ENCODE results near the gene RPS21.

The RPS21 gene

DNA sequence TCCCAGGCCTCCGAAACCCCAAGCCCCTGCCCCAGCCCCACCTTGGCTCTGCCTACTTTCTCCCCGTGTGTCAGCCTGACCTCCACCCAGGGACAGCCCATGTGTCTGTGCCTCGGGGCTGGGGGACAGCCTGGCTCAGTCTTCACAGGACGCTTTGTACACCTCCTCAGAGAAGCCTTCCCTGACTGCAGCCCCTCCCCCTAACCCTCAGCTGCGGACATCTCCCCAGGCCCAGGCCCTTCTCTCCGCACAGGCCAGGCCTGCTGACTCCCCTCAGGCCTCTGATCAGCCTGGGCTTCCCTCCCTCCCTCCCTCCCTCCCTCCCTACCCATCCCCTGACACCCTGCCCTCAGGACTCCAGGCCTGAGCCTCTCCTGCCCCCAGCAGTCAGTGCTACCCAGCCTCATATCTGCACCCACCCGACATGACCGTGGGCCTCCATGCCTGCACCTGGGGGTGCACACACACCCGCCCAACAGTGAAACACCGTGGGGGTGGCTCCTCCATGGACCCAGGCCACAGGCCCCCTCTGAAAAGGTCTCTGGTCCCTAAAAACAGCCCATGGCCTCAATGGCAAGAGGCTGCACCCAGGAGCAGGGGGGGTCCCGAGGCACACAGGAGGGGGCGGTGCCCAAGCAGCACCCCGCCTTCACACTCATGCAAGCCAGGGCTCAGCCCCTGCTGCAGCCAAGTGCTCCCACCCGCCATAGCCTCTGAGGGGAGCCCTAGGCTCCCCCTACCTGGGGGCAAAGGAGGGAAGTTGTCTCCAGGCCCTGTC, 32.7 kb upstream of the RPS21 start:
- no peak for DNase-seq

DNA sequence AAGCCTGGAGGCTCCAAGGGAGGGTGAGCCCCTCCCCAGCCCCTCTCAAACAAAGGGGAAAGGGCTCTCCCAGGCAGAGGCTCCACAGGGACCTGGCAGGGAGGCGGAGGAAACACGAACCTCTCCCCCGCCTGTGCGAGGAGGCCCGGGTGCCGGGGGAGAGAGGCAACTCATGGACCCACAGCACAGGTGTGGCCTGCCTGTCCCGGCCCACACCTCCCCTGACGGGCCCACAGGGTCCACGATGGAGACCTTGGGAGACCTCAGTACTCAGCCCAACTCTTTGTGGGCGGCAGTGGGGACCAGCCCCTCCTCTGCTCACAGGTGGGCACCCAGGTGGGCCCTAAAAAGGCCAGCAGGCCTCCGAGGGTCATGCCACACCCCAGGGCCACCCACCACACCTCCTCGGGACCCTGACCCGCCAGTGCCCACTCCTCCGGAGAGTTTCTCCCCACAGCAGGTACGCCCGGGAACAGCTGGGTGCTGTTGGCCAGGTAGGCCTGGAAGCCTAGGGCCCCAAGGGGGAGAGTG, 32.0 kb upstream of the RPS21 start:
- DNase-seq, result no peak

DNA sequence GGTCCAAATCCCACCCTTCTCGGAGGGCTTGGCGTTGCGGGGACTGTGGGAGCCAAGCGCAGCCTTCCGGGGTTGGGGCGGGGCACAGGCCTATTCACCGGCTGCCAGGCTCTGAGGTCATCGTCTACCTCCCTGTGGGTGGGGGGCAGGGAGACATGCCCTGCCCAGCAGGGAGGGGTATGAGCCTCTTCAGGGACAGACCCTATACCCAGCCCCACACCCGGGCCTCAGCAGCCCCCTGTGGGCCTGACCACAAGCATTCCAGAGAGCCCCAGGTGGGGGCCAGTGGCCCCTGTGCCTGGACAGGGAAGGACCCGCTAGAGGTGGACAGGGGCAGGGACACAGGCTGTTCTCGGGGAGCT, 31.4 kb upstream of the RPS21 start:
- DNase-seq, result no peak

DNA sequence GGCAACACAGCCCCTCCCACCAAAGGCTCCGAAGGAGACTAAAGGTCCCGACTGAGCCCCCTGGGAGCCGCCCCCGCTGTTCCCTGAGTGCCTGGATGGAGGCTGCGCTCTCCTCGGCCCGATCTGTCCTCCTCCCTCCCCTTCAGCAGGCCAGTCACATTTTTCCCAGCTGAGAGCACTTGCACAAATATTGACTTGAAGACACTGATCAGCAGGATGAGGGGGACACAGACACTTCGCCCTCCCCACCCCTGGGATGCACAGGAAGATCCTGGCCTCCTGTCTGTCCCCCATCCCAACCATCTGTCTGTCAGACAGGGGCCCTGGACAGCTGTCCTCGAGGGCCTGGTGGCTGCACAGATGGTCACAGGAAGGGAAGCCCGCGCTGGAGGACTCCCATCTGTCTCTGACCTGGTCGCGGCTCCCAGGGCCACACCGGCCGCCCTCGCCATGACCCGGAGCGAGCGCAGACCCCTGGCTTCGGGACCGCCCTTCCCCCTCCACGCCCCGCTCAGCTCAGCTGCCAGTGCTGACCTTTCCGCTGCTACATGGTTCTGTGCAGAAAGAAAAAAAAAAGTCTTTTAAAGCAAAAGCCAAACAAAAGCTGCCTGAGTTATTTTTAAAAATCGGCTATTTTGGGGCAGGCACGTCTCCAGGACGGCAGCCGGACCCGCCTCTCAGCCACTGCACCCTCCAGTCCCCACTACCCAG, 30.9 kb upstream of the RPS21 start:
- no peak for DNase-seq

DNA sequence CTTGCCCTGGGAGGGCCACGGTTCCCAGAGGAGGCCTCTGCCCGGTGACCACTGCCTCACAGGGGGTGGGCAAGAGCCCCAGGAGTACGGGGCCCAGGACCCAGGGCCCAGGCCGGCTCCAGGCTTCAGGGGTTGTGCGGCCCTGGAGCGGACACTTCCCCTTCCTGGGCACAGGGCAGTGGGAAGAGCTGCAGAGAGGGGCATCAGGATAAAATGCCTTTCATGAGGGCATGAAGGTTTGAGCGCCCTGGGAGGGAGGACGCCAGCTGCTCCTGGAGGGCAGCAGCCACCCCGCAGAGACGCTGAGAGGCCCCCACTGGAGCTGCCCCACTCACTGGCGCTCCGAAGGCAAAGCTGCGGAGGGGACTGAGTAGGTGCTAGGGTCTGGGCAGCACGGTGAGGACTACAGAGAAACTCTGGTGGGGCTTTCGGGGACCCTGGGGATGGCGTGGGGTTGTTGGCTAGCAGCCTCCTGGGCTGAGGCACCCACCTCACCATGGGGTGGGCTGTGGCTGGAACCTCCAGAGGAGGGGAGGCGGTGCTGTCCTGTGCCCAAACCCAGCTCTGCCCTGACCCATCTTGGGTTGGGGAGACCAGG, 30.2 kb upstream of the RPS21 start:
- DNase-seq, result no peak

DNA sequence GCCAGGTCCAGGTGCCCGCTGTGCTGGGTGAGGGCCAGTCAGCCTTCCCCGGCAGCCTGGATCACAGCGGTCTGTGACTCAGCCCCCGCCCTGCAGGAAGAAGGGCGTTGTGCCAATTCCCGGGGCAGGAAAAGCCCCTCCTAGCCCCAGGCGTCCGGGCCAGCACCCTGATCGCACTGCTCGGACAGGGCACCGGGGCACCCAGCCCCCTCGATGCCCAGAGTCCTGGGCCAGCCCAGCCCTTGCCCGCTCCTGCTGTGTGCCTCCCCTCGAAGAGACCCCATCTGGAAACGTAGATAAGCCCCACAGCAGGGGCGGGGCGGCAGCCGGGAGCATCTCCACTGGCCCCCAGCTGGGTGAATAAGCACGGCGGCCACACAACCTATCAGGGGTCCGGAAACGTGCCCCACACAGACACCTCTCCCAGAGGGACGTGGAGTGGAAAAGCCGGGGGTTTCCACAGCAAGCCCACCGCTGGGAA, 29.7 kb upstream of the RPS21 start:
- no peak for DNase-seq

DNA sequence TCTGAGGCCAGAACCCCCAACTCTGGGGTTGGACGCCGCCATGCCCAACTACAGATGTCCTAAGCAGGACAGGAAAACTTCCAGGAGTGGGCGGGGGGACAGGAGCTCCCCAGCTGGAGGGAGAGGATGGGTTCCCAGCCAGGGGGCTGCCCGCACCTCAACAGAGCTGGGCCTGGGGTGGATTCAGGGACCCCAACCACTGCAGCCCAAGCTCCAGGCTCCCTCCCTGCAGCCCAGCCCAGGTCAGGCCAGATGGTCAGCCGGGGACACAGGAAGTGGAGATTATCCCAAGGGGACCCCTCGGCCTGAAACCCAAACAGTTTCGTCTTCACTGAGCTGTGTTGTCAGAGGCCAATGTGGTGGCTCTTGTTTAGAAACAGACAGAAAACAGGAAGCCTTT, 29.2 kb upstream of the RPS21 start:
- no peak for DNase-seq

DNA sequence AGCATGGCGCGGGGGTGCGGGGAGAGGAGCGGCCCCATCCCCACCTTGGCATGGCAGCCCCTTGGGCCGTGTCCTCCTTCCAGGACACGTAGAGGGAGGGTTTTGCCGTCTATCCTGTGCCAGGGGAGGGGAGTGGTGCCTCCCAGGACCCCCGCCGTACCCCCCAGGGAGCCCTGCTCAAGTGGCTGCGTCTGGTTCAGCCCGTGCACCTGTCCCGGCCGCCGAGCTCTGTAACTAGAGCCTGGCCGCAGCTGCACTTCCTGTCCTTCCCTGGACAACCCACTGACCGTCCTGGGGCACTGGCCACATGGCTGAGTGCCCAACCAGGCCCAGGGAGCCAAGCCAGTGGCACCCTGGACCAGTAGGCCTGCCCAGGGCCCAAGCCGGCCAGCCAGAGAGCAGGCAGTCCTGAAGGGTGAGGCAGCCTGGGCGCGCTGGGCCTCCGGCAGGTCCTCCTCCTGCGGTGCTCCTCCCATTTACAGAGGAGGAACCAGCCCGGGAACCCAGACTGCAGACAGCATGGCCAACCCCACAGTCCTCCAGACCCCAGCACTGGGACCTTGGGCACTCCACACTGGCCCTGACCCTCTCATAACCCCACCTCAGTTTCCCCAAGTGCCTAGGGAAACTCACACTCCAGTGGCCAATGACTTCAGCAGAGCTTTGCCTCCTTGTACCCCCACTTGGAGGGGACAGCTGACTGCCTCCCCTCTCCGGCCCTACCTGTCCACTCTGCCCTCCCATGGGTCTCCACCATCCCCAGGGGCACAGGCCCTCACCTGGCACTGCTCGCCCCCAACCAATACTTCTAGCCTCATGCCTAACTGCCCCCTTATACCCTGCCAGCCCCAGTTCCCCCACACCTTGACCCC, 28.5 kb upstream of the RPS21 start:
- no peak for DNase-seq

DNA sequence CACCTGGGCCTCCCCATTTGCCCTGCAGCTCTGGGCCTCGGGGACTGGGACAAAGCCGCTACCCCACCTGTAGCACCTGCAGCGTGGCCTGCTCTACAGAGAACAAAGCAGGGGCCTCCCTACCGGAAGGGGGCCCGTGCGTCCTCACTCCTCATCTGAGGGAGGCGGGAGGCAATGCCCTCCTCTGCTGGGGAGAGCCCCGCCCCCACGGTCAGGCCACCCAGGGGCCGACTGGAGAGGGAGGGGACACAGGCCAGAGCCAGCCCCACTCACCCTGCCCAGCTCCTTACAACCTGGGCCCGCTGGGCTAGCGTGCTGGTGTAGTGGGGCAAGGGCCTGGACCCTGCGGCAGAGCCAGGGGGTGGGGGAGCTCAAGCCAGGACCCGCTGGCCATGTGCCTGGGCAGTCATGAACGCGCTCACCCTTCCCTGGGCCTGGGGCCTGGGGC, 27.8 kb upstream of the RPS21 start:
- DNase-seq, result no peak

DNA sequence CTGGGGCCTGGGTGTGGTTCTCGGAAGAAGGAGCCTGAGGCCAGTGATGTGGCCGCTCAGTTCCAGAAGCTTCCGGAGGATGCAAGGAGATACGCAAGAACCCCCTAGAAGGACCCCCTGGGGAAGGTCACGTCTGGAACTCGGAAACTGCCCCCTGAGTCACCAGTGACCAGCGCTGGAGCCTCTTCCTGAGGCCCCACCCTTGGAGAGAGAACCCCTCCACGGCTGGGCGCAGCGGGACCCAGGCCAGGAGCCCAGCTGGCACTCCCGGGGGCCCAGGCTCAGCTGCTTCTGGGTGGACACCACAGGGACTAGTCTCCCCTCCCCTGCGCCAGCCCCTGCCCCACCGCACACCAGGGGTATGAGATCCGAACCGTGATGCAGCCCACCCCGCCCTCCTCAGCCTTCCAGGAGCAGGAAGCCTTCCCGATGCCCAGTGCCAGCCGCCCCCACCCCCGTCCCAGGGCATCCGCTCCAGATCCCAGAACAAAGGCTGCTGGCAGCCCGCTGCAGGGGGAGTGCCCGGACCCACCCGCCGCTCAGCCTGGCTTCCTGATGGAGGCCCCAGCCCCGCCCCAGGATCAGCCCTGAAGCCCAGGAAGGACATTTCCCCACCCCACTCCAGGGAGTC, 27.3 kb upstream of the RPS21 start:
- no peak for DNase-seq

DNA sequence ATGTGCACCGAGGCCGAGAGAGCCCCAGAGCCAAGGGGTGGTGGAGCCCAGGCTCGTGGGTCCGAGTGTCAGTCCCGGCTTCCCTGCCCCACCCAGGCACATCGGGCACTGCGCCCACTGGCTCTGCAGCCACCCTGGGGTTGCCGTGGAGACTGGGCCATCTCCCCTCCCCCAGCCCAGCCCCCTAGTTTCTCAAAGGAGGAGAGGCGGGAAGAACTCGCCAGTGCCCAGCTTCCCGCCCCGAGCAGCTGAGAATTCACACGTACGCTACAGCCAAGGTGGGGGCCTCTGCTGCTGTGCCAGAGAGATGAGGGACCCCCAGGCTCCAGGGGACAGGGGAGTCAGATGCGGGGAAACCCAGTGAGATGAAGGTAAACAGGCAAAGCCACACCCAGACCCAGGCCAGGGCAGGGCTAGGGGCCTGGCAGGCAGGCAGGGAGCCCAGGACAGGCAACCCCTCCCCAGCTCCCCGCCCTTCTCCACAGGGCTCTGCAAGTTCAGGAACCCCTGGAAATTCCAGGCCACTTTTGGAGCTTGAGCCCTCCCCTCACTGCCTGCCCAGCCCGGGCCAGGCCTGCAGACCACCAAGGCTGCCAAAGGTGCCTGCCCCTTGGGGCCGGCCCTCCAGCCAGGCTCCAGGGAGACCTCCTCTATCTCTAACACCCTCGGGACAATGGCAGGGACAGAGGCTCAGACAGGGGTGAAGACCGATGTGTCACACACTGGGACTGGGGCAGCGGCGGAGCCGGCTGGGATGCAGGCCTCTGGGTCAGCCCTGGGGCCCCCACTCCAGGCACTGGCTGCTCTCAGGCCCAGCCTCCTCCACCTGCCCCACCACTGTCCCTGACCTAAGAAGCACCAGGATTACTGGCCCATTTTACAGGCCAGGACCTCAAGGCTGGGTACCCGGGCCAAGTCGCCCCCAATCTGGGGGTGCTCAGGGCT, 25.8 kb upstream of the RPS21 start:
- DNase-seq, result no peak

DNA sequence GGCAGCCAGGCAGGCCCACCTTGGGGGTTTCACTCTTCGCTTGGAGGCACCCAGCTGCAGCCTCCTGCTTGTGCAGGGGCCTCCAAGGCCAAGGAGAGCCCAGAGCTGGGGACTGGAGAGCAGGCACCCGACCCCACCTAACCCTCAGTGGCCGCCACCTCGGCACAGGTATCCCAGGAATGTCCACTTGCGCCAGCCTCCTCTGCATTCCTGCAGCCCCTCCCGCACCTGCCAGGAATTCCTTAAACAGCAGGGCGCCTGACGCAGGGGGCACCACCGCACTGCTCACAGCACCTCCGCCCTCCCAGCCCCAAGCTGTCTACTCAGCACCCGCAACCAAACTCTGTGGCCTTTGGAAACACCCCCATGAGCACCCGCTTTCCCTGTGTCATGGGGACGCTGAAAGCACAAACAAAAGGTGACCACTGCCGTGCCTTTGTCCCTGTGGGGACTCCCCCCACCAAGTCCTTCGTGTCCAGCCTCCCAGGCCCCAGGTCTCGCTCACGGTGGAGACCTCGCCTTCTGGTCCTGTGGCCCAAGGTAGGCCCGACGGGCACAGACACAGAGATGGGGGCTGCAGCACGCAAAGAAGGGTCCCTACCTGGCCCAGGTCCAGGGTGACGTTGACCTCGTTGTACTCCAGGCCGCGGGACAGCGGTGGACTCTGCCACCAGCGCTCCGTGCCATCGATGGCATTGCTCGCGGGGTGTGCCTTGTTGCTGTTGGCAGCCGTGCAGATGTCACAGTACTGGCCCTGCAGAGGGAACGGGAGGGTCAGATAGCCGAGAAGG, 24.9 kb upstream of the RPS21 start:
- DNase-seq, result no peak

DNA sequence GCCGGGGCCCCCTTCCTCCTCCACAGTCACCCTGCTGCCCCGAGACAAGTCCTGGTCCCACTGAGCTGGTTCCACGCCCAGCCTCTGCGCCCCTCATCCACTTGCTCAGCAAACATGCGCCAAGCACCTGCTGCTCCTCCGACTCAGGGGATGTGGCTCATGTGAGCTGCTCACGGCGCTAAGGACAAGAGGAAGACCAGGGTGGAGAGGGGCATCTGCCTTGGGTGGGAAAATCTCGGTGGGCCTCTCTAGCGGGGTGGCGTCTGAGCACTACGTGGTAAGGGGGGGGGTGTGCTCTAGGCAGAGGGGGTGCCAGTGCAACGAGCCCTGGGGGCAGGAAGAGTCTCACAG, 24.3 kb upstream of the RPS21 start:
- DNase-seq, result no peak

DNA sequence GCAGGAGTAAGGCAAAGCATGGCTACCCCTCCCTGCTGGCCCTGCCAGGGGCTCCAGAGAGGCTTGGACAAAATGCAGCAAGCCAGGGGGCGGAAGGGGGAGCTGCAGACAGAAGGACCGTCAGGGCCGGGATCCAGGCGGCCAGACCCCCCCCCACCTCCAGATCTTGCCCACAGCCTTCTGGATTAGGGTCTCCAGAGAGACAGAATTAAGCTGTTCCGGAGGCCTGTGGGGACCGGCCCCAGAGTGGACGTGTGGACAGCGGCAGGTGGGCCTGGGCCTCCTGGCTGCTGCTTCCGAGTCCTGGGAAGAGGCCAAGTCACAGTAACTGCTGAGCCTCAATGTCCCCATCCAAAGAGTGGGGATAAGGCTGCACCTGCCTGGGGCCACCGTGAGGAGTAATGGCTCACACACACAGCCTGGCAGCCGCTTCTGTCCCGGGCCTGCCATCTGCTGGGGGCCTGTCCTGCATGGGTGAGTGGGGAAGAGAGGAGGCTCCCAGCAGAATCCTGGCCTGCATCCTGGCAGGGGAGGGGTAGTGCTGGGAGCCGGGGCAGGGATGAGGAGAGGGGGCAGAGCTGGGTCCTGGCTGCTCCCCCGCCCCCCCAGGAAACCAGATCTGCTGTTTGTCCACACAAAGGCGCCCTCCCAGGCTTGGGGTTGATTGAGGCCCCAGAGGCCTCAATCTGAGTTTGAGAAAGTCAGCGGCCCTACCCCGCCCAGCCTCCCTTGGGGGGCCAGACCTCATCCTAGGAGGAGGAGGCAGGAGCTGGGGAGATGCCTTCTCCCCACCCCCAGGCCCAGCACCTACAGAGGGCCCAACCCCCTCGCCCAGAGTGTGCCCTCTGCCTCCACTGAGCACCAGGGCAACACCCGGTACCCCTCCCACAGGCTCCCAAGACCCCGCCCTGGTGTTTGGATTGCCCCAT, 23.6 kb upstream of the RPS21 start:
- DNase-seq, result no peak

DNA sequence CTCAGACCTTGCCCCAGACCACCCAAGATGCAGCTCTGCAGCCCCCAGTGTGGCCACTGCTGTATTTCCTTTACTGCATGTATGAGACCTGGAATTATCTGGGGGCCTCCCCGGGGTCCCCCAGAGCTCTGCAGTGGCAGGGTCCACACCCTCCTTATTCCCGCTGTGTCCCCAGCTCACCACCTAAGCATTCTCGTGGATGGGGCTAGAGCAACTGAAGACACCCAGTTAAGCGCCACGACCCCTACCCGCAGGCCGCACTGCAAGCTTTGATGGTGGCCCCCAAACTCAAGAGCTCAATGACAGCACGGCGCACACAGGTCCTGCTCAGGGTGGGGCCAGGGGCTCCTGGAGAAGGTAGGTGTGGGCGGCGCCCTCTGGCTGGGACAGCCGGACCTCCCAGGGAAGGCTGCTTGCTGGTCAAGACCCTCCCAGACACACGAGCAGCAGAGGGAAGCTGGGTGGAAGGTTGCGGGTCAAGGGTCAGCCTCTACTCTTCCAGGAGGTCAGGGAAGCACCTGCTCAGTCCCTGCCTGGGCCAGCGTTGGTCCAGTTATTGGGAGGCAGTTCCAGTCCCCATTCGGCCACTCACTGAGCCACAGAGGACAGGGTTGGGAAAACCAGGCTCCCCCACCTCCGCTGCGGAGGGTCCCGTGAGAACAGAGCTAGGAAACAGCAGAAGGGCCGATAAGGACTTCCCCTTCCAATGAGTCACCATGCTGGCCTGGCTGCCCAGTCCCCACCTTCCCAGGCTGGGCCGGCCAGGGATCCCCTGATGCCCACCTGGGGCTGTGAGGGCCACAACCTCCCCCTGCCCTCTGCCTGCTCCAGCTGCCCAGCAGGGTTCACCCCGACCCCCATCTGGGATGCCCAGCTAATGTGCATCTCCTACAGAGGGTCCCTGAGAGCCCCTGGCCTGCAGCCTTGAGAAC, 22.7 kb upstream of the RPS21 start:
- DNase-seq, result no peak

DNA sequence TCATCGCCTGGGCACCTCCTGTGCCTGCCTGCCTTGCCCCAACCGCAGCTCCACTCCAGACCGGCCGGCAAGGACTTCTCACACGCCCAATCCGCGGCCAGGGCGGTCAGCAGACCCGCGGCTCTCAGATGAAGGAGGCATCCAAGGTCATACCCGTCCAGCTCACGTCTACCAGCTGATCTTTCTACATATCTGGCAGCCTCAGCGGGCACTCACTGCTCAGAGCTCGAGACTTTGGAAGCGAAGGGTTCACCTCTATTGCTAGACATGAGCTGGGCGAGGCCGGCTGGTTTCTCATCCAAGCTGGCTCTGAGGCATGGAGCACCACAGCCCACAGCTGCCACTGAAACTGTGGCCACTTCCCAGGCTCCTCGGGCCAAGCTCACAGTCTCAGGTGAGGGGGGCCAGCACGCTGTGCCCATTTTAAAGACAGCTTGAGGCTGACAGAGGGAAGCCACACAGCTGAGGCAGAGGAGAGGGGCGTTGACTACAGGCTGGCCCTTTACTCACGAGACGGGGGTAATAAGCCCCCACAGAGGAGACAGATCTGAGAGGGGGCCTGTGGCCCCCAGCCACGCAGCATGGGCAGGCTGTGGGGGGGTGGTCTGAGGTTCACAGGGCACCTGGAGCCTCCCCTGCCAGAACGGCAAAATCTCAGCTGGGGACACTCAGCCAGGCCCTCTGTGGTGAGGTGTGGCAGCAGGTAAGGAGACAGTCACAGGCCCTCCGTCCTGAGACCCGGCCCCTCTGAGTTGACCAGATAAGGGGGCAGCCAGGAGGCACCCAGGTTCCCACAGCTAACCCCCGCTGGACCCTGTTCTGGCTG, 21.8 kb upstream of the RPS21 start:
- no peak for DNase-seq

DNA sequence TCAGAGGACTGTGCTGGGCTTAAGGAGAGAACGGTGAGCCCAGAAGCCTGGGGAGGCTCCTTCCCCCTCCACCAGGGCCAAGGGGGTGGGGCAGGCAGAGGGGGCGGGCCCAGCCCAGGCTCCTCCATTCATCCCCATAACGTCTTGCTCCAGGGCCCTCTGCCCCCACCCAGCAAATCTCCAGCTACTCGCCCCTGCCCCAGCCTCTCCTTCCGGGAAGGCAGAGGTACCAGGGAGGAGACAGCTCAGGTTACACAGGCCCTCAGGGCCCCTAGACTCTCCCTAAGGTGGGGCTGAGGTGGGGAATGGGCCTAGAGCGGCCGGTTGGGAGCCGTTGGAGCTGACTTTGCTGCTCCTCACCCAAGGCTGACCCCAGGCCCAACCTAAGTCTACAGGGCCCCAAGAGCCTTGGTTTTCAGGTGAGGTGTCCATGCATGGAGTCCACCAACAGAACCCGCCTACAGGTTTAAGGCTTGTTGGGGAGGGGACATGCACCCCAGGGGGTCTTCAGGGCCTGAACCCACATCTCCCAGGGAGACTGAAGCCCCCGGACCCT, 21.0 kb upstream of the RPS21 start:
- DNase-seq, result no peak
